Body of pancreas (tissue), 4 donors: ENCODE measurements around the gene NFKBIB. TPM values are rescaled to one million over a fixed set of nuclear protein-coding genes. Genes with fewer than 3 reads are reported as not detected.
"Not testable (repeated sequence)": the region's sequence is repeated elsewhere in the genome, so short reads cannot be mapped to it uniquely, and the experiment has no call there.

ENCODE experiments used
- ATAC-seq: fragments of 150-250 bp; one replicate; pipeline ENCODE4 v1.9.1; 2016
- DNase-seq, 4 donors: peaks; one replicate each; pipeline ENCODE4 v3.0.0-alpha.2; 2019
- H3K27ac ChIP-seq, 4 donors: fragments of 200-600 bp; sonication (generic); 1 replicate in 3 of 4; 2 replicates in 1 of 4; pipeline versions ENCODE4 v1.5.1 to v1.6.1; 2016 to 2019; ENCODE audit warnings: mild to moderate bottlenecking in 1 of 4, mixed read lengths in 1 of 4, moderate library complexity in 1 of 4
- H3K27me3 ChIP-seq, 2 donors: fragments of 200-600 bp; sonication (generic); one replicate each; pipeline ENCODE4 v1.6.0; 2016; ENCODE audit warnings: mild to moderate bottlenecking in 1 of 2
- H3K36me3 ChIP-seq, 2 donors: fragments of 200-600 bp; sonication (generic); replicated peaks in 1 of 2; 2 replicates each; pipeline ENCODE4 v1.5.1; 2016; ENCODE audit warnings: low read depth in 2 of 2; ENCODE audit not compliant: insufficient read depth in 1 of 2
- H3K4me1 ChIP-seq: fragments of 200-600 bp; sonication (generic); one replicate; pipeline ENCODE4 v1.6.0; 2016
- H3K4me3 ChIP-seq, 2 donors: fragments of 200-600 bp; sonication (generic); 1 replicate in 1 of 2; 2 replicates in 1 of 2; pipeline ENCODE4 v1.5.1; 2016 to 2019
- H3K9me3 ChIP-seq, 3 donors: fragments of 200-600 bp; sonication (generic); 1 replicate in 2 of 3; 2 replicates in 1 of 3; pipeline ENCODE4 v1.5.1; 2016
- CTCF ChIP-seq, 7 experiments: fragments of 450-650 bp in 4 of 7; fragments of 200-600 bp in 3 of 7; sonication (generic) in 3 of 7; IDR thresholded peaks; one replicate each; pipeline ENCODE4 v1.5.1; 2016 to 2019; ENCODE audit warnings: antibody characterized with exemption in 7 of 7
- POLR2A ChIP-seq, 3 donors: fragments of 450-650 bp; IDR thresholded peaks; one replicate each; pipeline ENCODE4 v1.6.1; 2016; ENCODE audit warnings: antibody characterized with exemption in 3 of 3, mild to moderate bottlenecking in 2 of 3
- WGBS, 2 donors: methylation state at CpG; one replicate each; pipeline ENCODE4 v1.1.5; 2017; 5-methylcytosine and 5-hydroxymethylcytosine counted together
- intact Hi-C: fragments of 100-400 bp; cut with DNase I; formaldehyde crosslinking; loops from one replicate; pipeline ENCODE4 v1.15.1; 2023
- total RNA-seq, 2 donors: library from RNA; depleted of rRNA; stranded (reverse); fragments of >200 nt; gene quantifications; one replicate each; pipeline ENCODE4 v1.1.0, GENCODE V29; 2016

The NFKBIB gene
- total RNA-seq, 2 donors from 2014 or later: 7.8 to 28.3 TPM

- no peak for ATAC-seq
Observed at GRCh38 chr19:38852231-38853044, 47.3 kb upstream of the NFKBIB start.

GRCh38 chr19:38853214-38853613 is 46.6 kb upstream of the NFKBIB start:
- H3K9me3 ChIP-seq: no peaks in the 10 kb centered on the region
- no peaks in the 10 kb centered on the region for H3K27me3 ChIP-seq
- no peak for TF ChIP-seq POLR2A (IDR thresholded peaks at IDR 0.05)
- no peak for TF ChIP-seq CTCF (IDR thresholded peaks at IDR 0.05)
- no peaks in the 10 kb centered on the region for H3K36me3 ChIP-seq
- WGBS, 2 donors: 87 to 88% methylated on average over 17 of the region's 17 CpGs
- H3K27ac ChIP-seq: peak overlapping the region in 2 of 4 donors; percentile 95 to 98
- DNase-seq (no peak), ATAC-seq (no peak)
- peaks cover 25% of the 10 kb centered on the region for H3K4me1 ChIP-seq
- intact Hi-C loops: no loop called here
- H3K4me3 ChIP-seq: no peak overlapping the region

More at GRCh38 chr19:38852231-38853044, 47.3 kb upstream of the NFKBIB start:
- H3K4me3 ChIP-seq: peak overlapping the region; percentile 76 to 77
- DNase-seq: peak; percentile 59 to 66 (median 61)
- H3K27ac ChIP-seq: peak overlapping the region; percentile 95 to 100 (median 98)
- intact Hi-C loops: no loop called here
- TF ChIP-seq CTCF (IDR thresholded peaks at IDR 0.05) (no peak), POLR2A (IDR thresholded peaks at IDR 0.05) (peak in 2 of 3 donors; percentile 53 to 54)
- H3K4me1 ChIP-seq: peaks cover 33% of the 10 kb centered on the region
- no peaks in the 10 kb centered on the region for H3K27me3 ChIP-seq
- WGBS, 2 donors: 1% methylated on average over 28 to 52 of the region's 52 CpGs
- no peaks in the 10 kb centered on the region for H3K36me3 ChIP-seq
- no peaks in the 10 kb centered on the region for H3K9me3 ChIP-seq

- ATAC-seq, H3K27me3 ChIP-seq, H3K4me3 ChIP-seq, H3K36me3 ChIP-seq, H3K27ac ChIP-seq, DNase-seq, H3K9me3 ChIP-seq, intact Hi-C loops: not testable (repeated sequence)
- 80 to 81% methylated on average over 3 of the region's 3 CpGs for WGBS, 2 donors
- peaks cover 17% of the 10 kb centered on the region for H3K4me1 ChIP-seq
Observed at GRCh38 chr19:38854961-38855360, 44.8 kb upstream of the NFKBIB start.

GRCh38 chr19:38855751-38856150 is 44.0 kb upstream of the NFKBIB start:
- H3K27me3 ChIP-seq, ATAC-seq, H3K4me3 ChIP-seq, H3K9me3 ChIP-seq, H3K27ac ChIP-seq, H3K36me3 ChIP-seq, DNase-seq, intact Hi-C loops: not testable (repeated sequence)
- WGBS, 2 donors: 95 to 98% methylated on average over 7 to 11 of the region's 37 CpGs
- peaks cover 16% of the 10 kb centered on the region for H3K4me1 ChIP-seq

GRCh38 chr19:38856813-38857212 is 43.0 kb upstream of the NFKBIB start:
- WGBS, 2 donors: 88 to 91% methylated on average over 3 of the region's 3 CpGs
- peak overlapping the region in 1 of 4 donors; percentile 28 for H3K27ac ChIP-seq
- intact Hi-C loops: no loop called here

GRCh38 chr19:38859631-38860204 is 40.1 kb upstream of the NFKBIB start:
- H3K4me3 ChIP-seq, DNase-seq, intact Hi-C loops, H3K36me3 ChIP-seq, ATAC-seq, H3K9me3 ChIP-seq, H3K27me3 ChIP-seq, H3K27ac ChIP-seq: not testable (repeated sequence)
- WGBS, 2 donors: 76 to 77% methylated on average over 21 of the region's 21 CpGs
- peaks cover 24% of the 10 kb centered on the region for H3K4me1 ChIP-seq

More at GRCh38 chr19:38856813-38857212, 43.0 kb upstream of the NFKBIB start:
- peaks cover 10% of the 10 kb centered on the region for H3K4me1 ChIP-seq
- H3K36me3 ChIP-seq: no peaks in the 10 kb centered on the region
- ATAC-seq (no peak), DNase-seq (no peak)
- H3K27me3 ChIP-seq: no peaks in the 10 kb centered on the region
- no peak overlapping the region for H3K4me3 ChIP-seq
- no peaks in the 10 kb centered on the region for H3K9me3 ChIP-seq
- TF ChIP-seq POLR2A (IDR thresholded peaks at IDR 0.05) (no peak), CTCF (IDR thresholded peaks at IDR 0.05) (no peak)
